ENCODE measurements around the gene LBX1. TPM values are rescaled to one million over a fixed set of nuclear protein-coding genes. Genes with fewer than 3 reads are reported as not detected.

LBX1 gene
- total and polyA plus RNA-seq, 2 of the 4 experiments (the other 2 are of a cell fraction): not detected

- ChIA-PET POLR2A (ENCODE audit: unreplicated experiment) (no interaction called here), CTCF (no interaction called here)
- H4K5ac ChIP-seq (ENCODE audit: low read depth, low read length): no peak overlapping the region
- H3K9ac ChIP-seq (ENCODE audit: low read depth, low read length): no peak overlapping the region
- H2AK5ac ChIP-seq (ENCODE audit: low read depth, low read length): no peak overlapping the region
- H4K8ac ChIP-seq (ENCODE audit: low read depth in 2 of 2, low read length in 2 of 2): no peak overlapping the region
- BruUV-seq (replicated peaks): no TSS peak
- no peak overlapping the region for H4K91ac ChIP-seq (ENCODE audit: insufficient read depth, low read depth, low read length)
- in situ Hi-C loops (cut with MboI; ENCODE audit: low sequenced_read_pairs): no loop called here
- no peak overlapping the region for H3K56ac ChIP-seq (ENCODE audit: extremely low read depth, insufficient read depth, low read length)
- H3K18ac ChIP-seq (ENCODE audit: low read depth, low read length): no peak overlapping the region
- no peaks in the 10 kb centered on the region for H3K36me3 ChIP-seq (ENCODE audit: control insufficient read depth, insufficient read depth, low read length)
- ATAC-seq (ENCODE audit: low read depth) (no peak), DNase-seq (no peak)
- no peak overlapping the region for H3K4ac ChIP-seq (ENCODE audit: low read depth, low read length)
- H3K27me3 ChIP-seq (ENCODE audit: control insufficient read depth, insufficient read depth, low read length): peaks cover 96% of the 10 kb centered on the region
- no peak overlapping the region for H2BK20ac ChIP-seq (ENCODE audit: low read depth, low read length)
- peaks cover 9% of the 10 kb centered on the region for H3K9me3 ChIP-seq (ENCODE audit: control insufficient read depth, insufficient read depth, low read length)
- WGBS, 2 experiments (ENCODE audit: extremely low coverage in 2 of 2, insufficient read length in 1 of 2): no CpG with 5 or more reads among the region's 1 CpG
- no peak overlapping the region for H3K27ac ChIP-seq (ENCODE audit: insufficient read depth, low read length)
- no peak for TF ChIP-seq NFE2L2 (IDR thresholded peaks at IDR 0.05; ENCODE audit: low read depth, low read length)
- no peak for TF ChIP-seq MXI1 (IDR thresholded peaks at IDR 0.05; ENCODE audit: borderline replicate concordance, low read depth, low read length)
- TF ChIP-seq RCOR1 (IDR thresholded peaks at IDR 0.05; ENCODE audit: insufficient replicate concordance, low read length): no peak
- H2BK5ac ChIP-seq (ENCODE audit: low read depth, low read length, poor library complexity, severe bottlenecking): no peak overlapping the region
- H4K20me1 ChIP-seq (ENCODE audit: insufficient read depth, low read length): no peaks in the 10 kb centered on the region; the same call in 1 of the 2 replicates
- no peak overlapping the region for H3K4me3 ChIP-seq (ENCODE audit: insufficient read depth, low read depth, low read length)
- no peak overlapping the region for H2BK120ac ChIP-seq (ENCODE audit: low read depth, low read length)
- H3K9me1 ChIP-seq (ENCODE audit: insufficient read depth, low read length): no peaks in the 10 kb centered on the region; the same call in 1 of the 2 replicates
- no peak overlapping the region for H2BK15ac ChIP-seq (ENCODE audit: low read depth, low read length)
- no peak overlapping the region for H2AK9ac ChIP-seq (replicated peaks; ENCODE audit: low read depth, low read length, poor library complexity)
- H3K23ac ChIP-seq (ENCODE audit: low read depth, low read length): no peak overlapping the region
- H3K4me2 ChIP-seq (ENCODE audit: low read depth, low read length): no peak overlapping the region
- dilution Hi-C loops (cut with HindIII; ENCODE audit: low sequenced_read_pairs, unreplicated experiment): no loop called here
- intact Hi-C loops (cut with micrococcal nuclease): no loop called here
- H3K14ac ChIP-seq (replicated peaks; ENCODE audit: low read depth, low read length): no peak overlapping the region
- H2AFZ ChIP-seq (replicated peaks; ENCODE audit: low read length, poor library complexity): no peak overlapping the region
- peaks cover 5% of the 10 kb centered on the region; the same call in 1 of the 2 replicates for H3K4me1 ChIP-seq (ENCODE audit: control insufficient read depth, insufficient read depth, low read length)
- H3K79me1 ChIP-seq (ENCODE audit: low read depth in 1 of 2, low read length in 2 of 2): no peaks in the 10 kb centered on the region
Measured at GRCh38 chr10:101233443-101233842, 4.2 kb upstream of the LBX1 start.

Data from IMR-90 (cell line).